Measurements from ENCODE around the gene DBNDD1. TPM values are rescaled to one million over a fixed set of nuclear protein-coding genes. Genes with fewer than 3 reads are reported as not detected.

Gene DBNDD1
- total RNA-seq, 1 experiment from 2014 or later = 75.0 TPM

DNA sequence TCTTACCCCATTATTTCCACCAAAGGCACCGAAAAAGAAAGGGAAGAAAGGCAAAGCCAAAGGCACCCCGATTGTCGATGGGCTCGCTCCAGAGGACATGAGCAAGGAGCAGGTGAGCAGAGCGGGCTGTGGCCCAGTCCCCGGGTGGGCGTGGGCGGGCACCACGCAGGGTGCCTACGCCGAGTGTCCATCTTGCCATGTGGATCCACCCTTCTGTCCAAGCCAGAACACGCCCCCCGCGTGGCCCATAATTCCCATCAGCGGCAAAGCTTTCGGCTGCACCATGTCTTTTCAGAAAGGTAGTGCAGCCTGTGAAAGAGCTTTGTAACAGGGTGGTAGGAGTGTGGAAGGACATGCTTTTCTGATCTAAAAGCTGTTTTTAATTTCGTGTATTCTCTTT is 8.4 kb upstream of the DBNDD1 start:
- H3K4me1 Mint-ChIP-seq = peaks cover 6% of the 10 kb centered on the region; the same call in 1 of the 2 replicates
- H3K9me3 Mint-ChIP-seq = no peaks in the 10 kb centered on the region
- H3K27ac Mint-ChIP-seq = no peak overlapping the region
- CTCF ChIA-PET = no interaction called here
- H3K27me3 Mint-ChIP-seq (ENCODE audit: low read depth) = no peaks in the 10 kb centered on the region
- TF ChIP-seq, protein P1, sequence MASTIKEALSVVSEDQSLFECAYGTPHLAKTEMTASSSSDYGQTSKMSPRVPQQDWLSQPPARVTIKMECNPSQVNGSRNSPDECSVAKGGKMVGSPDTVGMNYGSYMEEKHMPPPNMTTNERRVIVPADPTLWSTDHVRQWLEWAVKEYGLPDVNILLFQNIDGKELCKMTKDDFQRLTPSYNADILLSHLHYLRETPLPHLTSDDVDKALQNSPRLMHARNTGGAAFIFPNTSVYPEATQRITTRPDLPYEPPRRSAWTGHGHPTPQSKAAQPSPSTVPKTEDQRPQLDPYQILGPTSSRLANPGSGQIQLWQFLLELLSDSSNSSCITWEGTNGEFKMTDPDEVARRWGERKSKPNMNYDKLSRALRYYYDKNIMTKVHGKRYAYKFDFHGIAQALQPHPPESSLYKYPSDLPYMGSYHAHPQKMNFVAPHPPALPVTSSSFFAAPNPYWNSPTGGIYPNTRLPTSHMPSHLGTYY (CRISPR knock-in tag; IDR thresholded peaks at IDR 0.05) = no peak
- TF ChIP-seq, protein P2, sequence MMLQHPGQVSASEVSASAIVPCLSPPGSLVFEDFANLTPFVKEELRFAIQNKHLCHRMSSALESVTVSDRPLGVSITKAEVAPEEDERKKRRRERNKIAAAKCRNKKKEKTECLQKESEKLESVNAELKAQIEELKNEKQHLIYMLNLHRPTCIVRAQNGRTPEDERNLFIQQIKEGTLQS (CRISPR knock-in tag; conservative IDR thresholded peaks at IDR 0.05) = no peak
- TF ChIP-seq GTF2I (CRISPR knock-in tag; conservative IDR thresholded peaks at IDR 0.05) (no peak), PRRX2 (CRISPR knock-in tag; IDR thresholded peaks at IDR 0.05) (no peak)
- TF ChIP-seq, protein P3, sequence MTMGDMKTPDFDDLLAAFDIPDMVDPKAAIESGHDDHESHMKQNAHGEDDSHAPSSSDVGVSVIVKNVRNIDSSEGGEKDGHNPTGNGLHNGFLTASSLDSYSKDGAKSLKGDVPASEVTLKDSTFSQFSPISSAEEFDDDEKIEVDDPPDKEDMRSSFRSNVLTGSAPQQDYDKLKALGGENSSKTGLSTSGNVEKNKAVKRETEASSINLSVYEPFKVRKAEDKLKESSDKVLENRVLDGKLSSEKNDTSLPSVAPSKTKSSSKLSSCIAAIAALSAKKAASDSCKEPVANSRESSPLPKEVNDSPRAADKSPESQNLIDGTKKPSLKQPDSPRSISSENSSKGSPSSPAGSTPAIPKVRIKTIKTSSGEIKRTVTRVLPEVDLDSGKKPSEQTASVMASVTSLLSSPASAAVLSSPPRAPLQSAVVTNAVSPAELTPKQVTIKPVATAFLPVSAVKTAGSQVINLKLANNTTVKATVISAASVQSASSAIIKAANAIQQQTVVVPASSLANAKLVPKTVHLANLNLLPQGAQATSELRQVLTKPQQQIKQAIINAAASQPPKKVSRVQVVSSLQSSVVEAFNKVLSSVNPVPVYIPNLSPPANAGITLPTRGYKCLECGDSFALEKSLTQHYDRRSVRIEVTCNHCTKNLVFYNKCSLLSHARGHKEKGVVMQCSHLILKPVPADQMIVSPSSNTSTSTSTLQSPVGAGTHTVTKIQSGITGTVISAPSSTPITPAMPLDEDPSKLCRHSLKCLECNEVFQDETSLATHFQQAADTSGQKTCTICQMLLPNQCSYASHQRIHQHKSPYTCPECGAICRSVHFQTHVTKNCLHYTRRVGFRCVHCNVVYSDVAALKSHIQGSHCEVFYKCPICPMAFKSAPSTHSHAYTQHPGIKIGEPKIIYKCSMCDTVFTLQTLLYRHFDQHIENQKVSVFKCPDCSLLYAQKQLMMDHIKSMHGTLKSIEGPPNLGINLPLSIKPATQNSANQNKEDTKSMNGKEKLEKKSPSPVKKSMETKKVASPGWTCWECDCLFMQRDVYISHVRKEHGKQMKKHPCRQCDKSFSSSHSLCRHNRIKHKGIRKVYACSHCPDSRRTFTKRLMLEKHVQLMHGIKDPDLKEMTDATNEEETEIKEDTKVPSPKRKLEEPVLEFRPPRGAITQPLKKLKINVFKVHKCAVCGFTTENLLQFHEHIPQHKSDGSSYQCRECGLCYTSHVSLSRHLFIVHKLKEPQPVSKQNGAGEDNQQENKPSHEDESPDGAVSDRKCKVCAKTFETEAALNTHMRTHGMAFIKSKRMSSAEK (CRISPR knock-in tag; IDR thresholded peaks at IDR 0.05; ENCODE audit: borderline replicate concordance) = no peak
- TF ChIP-seq, protein P4, sequence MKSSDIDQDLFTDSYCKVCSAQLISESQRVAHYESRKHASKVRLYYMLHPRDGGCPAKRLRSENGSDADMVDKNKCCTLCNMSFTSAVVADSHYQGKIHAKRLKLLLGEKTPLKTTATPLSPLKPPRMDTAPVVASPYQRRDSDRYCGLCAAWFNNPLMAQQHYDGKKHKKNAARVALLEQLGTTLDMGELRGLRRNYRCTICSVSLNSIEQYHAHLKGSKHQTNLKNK (CRISPR knock-in tag; IDR thresholded peaks at IDR 0.05) = no peak
- TF ChIP-seq, protein P5, sequence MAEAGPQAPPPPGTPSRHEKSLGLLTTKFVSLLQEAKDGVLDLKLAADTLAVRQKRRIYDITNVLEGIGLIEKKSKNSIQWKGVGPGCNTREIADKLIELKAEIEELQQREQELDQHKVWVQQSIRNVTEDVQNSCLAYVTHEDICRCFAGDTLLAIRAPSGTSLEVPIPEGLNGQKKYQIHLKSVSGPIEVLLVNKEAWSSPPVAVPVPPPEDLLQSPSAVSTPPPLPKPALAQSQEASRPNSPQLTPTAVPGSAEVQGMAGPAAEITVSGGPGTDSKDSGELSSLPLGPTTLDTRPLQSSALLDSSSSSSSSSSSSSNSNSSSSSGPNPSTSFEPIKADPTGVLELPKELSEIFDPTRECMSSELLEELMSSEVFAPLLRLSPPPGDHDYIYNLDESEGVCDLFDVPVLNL (CRISPR knock-in tag; IDR thresholded peaks at IDR 0.05; ENCODE audit: borderline replicate concordance, low read depth) = no peak
- POLR2A ChIA-PET = no interaction called here
- DNase-seq (ENCODE audit: low spot score) (no peak), ATAC-seq (no peak)
- H3K36me3 Mint-ChIP-seq = peaks cover 17% of the 10 kb centered on the region
- no peak overlapping the region for H3K4me3 Mint-ChIP-seq

DNA sequence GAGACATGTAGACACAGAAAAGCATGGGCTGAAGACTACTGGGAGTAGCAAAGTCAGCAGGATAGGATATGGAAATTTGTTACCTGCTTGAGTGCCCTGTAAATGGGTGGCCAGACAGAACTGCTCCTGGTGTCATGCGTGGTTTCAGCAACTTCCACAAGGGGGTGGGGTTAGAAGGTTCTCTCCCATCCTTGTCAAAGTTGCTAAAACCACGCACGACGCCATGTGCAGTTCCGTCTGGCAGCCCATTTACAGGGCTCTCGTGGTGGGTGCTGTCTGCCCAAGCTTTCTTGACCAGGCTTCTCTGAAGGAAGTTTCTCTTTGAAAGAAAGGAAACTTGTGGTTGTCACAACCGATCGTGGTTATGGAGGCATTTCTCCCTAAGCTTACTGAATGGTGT is 6.9 kb upstream of the DBNDD1 start:
- no peaks in the 10 kb centered on the region for H3K27me3 Mint-ChIP-seq (ENCODE audit: low read depth)
- peak overlapping the region; percentile 45; the same call in 1 of the 2 replicates for H3K27ac Mint-ChIP-seq
- POLR2A ChIA-PET = no interaction called here
- H3K4me3 Mint-ChIP-seq = no peak overlapping the region
- DNase-seq (ENCODE audit: low spot score) (no peak), ATAC-seq (0 out of 2 replicates have a peak, but pooled peaks have one; percentile 12)
- peaks cover 17% of the 10 kb centered on the region for H3K4me1 Mint-ChIP-seq
- H3K36me3 Mint-ChIP-seq = peaks cover 2% of the 10 kb centered on the region; the same call in 1 of the 2 replicates
- H3K9me3 Mint-ChIP-seq = no peaks in the 10 kb centered on the region
- CTCF ChIA-PET = interaction anchor here (0.7 to 1.4 kb wide), 3 partner anchors 9 to 234 kb away, joined by 3 to 7 read pairs (median 4); no protein-coding TSS in a partner anchor
- TF ChIP-seq, protein P6, sequence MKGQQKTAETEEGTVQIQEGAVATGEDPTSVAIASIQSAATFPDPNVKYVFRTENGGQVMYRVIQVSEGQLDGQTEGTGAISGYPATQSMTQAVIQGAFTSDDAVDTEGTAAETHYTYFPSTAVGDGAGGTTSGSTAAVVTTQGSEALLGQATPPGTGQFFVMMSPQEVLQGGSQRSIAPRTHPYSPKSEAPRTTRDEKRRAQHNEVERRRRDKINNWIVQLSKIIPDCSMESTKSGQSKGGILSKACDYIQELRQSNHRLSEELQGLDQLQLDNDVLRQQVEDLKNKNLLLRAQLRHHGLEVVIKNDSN (CRISPR knock-in tag; IDR thresholded peaks at IDR 0.05) = no peak
- TF ChIP-seq, protein P7, sequence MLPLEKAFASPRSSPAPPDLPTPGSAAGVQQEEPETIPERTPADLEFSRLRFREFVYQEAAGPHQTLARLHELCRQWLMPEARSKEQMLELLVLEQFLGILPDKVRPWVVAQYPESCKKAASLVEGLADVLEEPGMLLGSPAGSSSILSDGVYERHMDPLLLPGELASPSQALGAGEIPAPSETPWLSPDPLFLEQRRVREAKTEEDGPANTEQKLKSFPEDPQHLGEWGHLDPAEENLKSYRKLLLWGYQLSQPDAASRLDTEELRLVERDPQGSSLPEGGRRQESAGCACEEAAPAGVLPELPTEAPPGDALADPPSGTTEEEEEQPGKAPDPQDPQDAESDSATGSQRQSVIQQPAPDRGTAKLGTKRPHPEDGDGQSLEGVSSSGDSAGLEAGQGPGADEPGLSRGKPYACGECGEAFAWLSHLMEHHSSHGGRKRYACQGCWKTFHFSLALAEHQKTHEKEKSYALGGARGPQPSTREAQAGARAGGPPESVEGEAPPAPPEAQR (CRISPR knock-in tag; IDR thresholded peaks at IDR 0.05) = no peak
- TF ChIP-seq, protein P8, sequence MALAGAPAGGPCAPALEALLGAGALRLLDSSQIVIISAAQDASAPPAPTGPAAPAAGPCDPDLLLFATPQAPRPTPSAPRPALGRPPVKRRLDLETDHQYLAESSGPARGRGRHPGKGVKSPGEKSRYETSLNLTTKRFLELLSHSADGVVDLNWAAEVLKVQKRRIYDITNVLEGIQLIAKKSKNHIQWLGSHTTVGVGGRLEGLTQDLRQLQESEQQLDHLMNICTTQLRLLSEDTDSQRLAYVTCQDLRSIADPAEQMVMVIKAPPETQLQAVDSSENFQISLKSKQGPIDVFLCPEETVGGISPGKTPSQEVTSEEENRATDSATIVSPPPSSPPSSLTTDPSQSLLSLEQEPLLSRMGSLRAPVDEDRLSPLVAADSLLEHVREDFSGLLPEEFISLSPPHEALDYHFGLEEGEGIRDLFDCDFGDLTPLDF (CRISPR knock-in tag; IDR thresholded peaks at IDR 0.05) = no peak
- TF ChIP-seq, protein P9, sequence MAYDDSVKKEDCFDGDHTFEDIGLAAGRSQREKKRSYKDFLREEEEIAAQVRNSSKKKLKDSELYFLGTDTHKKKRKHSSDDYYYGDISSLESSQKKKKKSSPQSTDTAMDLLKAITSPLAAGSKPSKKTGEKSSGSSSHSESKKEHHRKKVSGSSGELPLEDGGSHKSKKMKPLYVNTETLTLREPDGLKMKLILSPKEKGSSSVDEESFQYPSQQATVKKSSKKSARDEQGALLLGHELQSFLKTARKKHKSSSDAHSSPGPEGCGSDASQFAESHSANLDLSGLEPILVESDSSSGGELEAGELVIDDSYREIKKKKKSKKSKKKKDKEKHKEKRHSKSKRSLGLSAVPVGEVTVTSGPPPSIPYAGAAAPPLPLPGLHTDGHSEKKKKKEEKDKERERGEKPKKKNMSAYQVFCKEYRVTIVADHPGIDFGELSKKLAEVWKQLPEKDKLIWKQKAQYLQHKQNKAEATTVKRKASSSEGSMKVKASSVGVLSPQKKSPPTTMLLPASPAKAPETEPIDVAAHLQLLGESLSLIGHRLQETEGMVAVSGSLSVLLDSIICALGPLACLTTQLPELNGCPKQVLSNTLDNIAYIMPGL (CRISPR knock-in tag; IDR thresholded peaks at IDR 0.05) = no peak
- TF ChIP-seq HMGA2 (CRISPR knock-in tag; IDR thresholded peaks at IDR 0.05) (no peak), JAZF1 (CRISPR knock-in tag; IDR thresholded peaks at IDR 0.05) (no peak), NFATC4 (CRISPR knock-in tag; IDR thresholded peaks at IDR 0.05) (no peak)
- TF ChIP-seq, protein P10, sequence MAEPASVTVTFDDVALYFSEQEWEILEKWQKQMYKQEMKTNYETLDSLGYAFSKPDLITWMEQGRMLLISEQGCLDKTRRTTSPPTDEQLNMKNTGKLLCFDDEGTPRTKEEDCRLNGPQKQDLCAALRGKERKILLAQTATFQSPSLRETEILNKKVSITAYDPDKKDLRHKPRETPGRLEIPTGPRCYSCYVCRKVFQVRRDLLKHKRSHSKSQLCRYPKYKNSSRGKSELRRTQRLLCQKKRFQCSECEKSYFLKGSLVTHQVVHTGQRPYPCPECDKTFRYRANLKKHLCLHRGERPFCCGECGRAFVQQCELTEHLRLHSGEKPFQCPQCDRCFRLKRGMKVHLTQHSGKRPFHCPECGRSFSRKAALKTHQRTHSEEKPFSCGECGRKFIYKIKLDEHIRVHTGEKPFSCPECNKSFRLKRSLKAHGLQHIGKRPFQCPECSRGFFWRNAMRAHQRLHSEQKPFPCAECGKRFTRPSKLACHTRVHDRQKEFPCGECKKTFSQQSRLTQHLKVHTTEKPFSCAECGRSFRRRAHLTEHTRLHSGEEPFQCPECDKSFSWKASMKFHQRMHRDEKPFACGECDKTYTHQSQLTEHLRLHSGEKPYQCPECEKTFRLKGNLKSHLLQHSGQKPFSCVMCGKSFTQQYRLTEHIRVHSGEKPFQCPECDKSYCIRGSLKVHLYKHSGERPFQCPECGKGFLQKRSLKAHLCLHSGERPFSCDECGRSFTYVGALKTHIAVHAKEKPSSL (CRISPR knock-in tag; conservative IDR thresholded peaks at IDR 0.05) = no peak

Measured in WTC11 (cell line).